GM21528 (cell line): Measurements from ENCODE around the gene TRAFD1.

Source experiments
- ATAC-seq: cut with Tn5 transposase; IDR thresholded peaks from one replicate; pipeline ENCODE4 v1.9.1; 2021; ENCODE audit warnings: mild to moderate bottlenecking, moderate library complexity; ENCODE audit not compliant: unreplicated experiment, low FRiP score

TRAFD1 gene

GRCh38 chr12:112194601-112195247 is 69.4 kb downstream of the TRAFD1 start:
- no peak for ATAC-seq

DNA sequence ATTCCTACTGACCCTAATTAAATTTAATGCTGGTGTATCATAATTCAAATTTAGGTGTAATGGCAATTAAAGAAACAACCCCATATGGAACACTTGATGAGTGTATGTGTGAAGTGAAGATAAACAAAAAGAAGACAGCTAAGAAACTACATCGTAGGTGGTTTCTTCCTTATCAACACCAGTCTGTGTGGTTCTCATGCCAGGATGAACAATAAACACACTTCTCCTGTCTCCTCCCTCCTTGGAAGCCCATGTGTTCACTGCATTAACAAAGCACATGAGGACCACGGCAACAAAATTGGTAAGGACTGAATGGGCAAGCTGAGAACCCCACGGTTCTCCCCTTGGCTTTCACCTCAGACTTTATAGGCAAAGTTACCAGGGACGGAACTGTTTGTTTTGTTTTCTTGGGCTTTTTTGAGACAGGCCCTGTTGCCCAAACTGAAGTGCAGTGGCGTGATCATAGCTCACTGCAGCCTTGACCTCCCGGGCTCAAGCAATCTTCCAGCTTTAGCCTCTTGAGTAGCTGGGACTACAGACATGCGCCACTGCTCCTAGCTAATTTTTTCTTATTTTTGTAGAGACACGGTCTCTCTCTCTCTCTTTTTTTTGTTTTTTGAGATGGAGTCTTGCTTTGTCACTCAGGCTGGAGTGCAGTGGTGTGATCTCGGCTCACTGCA is 71.0 kb downstream of the TRAFD1 start:
- no peak for ATAC-seq

GRCh38 chr12:112198120-112198733 is 72.9 kb downstream of the TRAFD1 start:
- no peak for ATAC-seq

- no peak for ATAC-seq
Measured at GRCh38 chr12:112199136-112199535, 73.8 kb downstream of the TRAFD1 start.
